CD4-positive, alpha-beta T cell (primary cell): ENCODE results near the gene PXK. TPM values are rescaled to one million over a fixed set of nuclear protein-coding genes. Genes with fewer than 3 reads are reported as not detected.

ENCODE experiments used
- ATAC-seq: fragments of 200-7000 bp; cut with Tn5 transposase; one replicate; pipeline ENCODE4 v1.10.0; 2022; ENCODE audit warnings: mild to moderate bottlenecking; ENCODE audit not compliant: poor library complexity
- CTCF ChIA-PET: fragments of 350-600 bp; sonication (Branson Sonifier 250); formaldehyde crosslinking; loops from one replicate; lab custom pipeline; 2021; ENCODE audit warnings: antibody characterized with exemption, inconsistent platforms; lab: Charles Lee
- POLR2A ChIA-PET: fragments of 350-600 bp; sonication (Branson Sonifier 250); formaldehyde crosslinking; loops from one replicate; lab custom pipeline; 2021; ENCODE audit warnings: antibody characterized with exemption, inconsistent platforms; lab: Charles Lee
- DNase-seq, 14 experiments: peaks; one replicate each; pipeline ENCODE4 v3.0.0-alpha.2; 2013 to 2020; ENCODE audit warnings: mixed read lengths in 2 of 14
- H3K27ac ChIP-seq, 2 donors: one replicate each; pipeline versions ENCODE4 v1.5.1 to v1.7.0; 2013; ENCODE audit warnings: low read length in 2 of 2, low read depth in 1 of 2, mild to moderate bottlenecking in 1 of 2
- H3K27me3 ChIP-seq, 2 experiments: 1 replicate in 1 of 2; 2 replicates in 1 of 2; pipeline versions ENCODE4 v1.6.1 to v1.7.0; 2013; ENCODE audit warnings: low read length in 2 of 2, control low read depth in 1 of 2, mild to moderate bottlenecking in 1 of 2, moderate library complexity in 1 of 2; ENCODE audit not compliant: insufficient read depth in 2 of 2, control insufficient read depth in 1 of 2
- H3K36me3 ChIP-seq: one replicate; pipeline ENCODE4 v1.6.1; 2013; ENCODE audit warnings: low read length, control low read depth; ENCODE audit not compliant: insufficient read depth
- H3K4me1 ChIP-seq: one replicate; pipeline ENCODE4 v1.6.1; 2013; ENCODE audit warnings: low read length, control low read depth; ENCODE audit not compliant: insufficient read depth
- H3K4me3 ChIP-seq: one replicate; pipeline ENCODE4 v1.5.1; 2013; ENCODE audit warnings: mild to moderate bottlenecking, low read length, moderate library complexity
- H3K9me3 ChIP-seq, 2 experiments: 1 replicate in 1 of 2; 2 replicates in 1 of 2; pipeline versions ENCODE4 v1.6.1 to v1.7.0; 2013; ENCODE audit warnings: low read length in 2 of 2, mild to moderate bottlenecking in 2 of 2, control low read depth in 1 of 2, moderate library complexity in 1 of 2; ENCODE audit not compliant: control insufficient read depth in 1 of 2, insufficient read depth in 1 of 2
- H3K27ac Mint-ChIP-seq: one replicate; pipeline ENCODE4 v1.8.0; 2020; ENCODE audit warnings: mixed read lengths
- H3K27me3 Mint-ChIP-seq: one replicate; pipeline ENCODE4 v1.8.0; 2021; ENCODE audit warnings: mixed read lengths
- H3K36me3 Mint-ChIP-seq: one replicate; pipeline ENCODE4 v1.8.0; 2021; ENCODE audit warnings: low read depth, mixed read lengths
- H3K4me1 Mint-ChIP-seq: one replicate; pipeline ENCODE4 v1.8.0; 2021; ENCODE audit warnings: low read depth, mixed read lengths
- H3K4me3 Mint-ChIP-seq: one replicate; pipeline ENCODE4 v1.8.0; 2020; ENCODE audit warnings: mild to moderate bottlenecking, mixed read lengths
- H3K9me3 Mint-ChIP-seq: one replicate; pipeline ENCODE4 v1.8.0; 2020; ENCODE audit warnings: mixed read lengths
- CTCF ChIP-seq: fragments of 200-600 bp; IDR thresholded peaks from one replicate; pipeline ENCODE4 v1.8.0; 2022; ENCODE audit warnings: antibody characterized with exemption, mild to moderate bottlenecking
- intact Hi-C, 2 experiments: fragments of 100-400 bp; cut with DNase I in 1 of 2; cut with micrococcal nuclease in 1 of 2; formaldehyde crosslinking; loops; one replicate each; pipeline versions ENCODE4 v1.15.1 to v1.9.0; 2023 to 2025; cut with DNase I, micrococcal nuclease
- polyA plus RNA-seq, 2 donors: library from polyadenylated mRNA; unstranded; fragments of 120-200 nt; gene quantifications; one replicate each; pipeline ENCODE4 v1.2.1, GENCODE V29; 2013
- total RNA-seq, 174 experiments: library from RNA in 2 of 174; stranded (reverse) in 2 of 174; gene quantifications; one replicate each; pipeline ENCODE4 v1.2.3 and lab custom pipeline; 2021 to 2026

The PXK gene
- total RNA-seq (10 to 100 TPM; 12.5 to 14.8 TPM), total RNA-seq (lab: John Stamatoyannopoulos, UW) (18.1 to 75.9 (median 37.2) reads per million in 172 experiments)
- polyA plus RNA-seq (2013, experiment 1 of 2): 18.8 TPM
- 20.8 TPM for polyA plus RNA-seq (2013, experiment 2 of 2)

GRCh38 chr3:58332575-58333188 is at the start of gene PXK:
Gene PXK (plus strand): TSS chr3:58332892. CDS start chr3:58332989, 97 bp downstream.
- H3K27me3 ChIP-seq: no peaks in the 10 kb centered on the region
- peak; percentile 90 for ATAC-seq
- no peaks in the 10 kb centered on the region for H3K36me3 ChIP-seq
- intact Hi-C loops: loop anchor here (1.0 to 5.0 kb wide), 5 partner anchors 26 to 160 kb away; partner anchors contain the start of genes HTD2 (in 2 of the 2), PDHB (in 2 of the 2), RPP14 (in 2 of the 2) and KCTD6 (in 1 of the 2)
- CTCF ChIA-PET: interaction anchor here (0.5 to 5.9 kb wide), 4 partner anchors 26 to 159 kb away, joined by 3 to 37 read pairs (median 14); partner anchors contain the start of genes HTD2, KCTD6 and RPP14
- peak; percentile 55 to 88 (median 72) for DNase-seq
- H3K9me3 ChIP-seq: no peaks in the 10 kb centered on the region
- peak within 1 kb of the TSS; percentile 61 for H3K4me3 ChIP-seq
- Mint-ChIP-seq H3K27ac (peak within 1 kb of the TSS; percentile 73), H3K4me1 (peaks cover 39% of the 10 kb centered on the region), H3K27me3 (no peaks in the 10 kb centered on the region), H3K9me3 (no peaks in the 10 kb centered on the region), H3K4me3 (peak within 1 kb of the TSS; percentile 99), H3K36me3 (peaks cover 6% of the 10 kb centered on the region)
- no peak for TF ChIP-seq CTCF
- no peak within 1 kb of the TSS for H3K27ac ChIP-seq
- POLR2A ChIA-PET: interaction anchor here (1.0 to 3.3 kb wide), 4 partner anchors 8 to 160 kb away, joined by 3 to 36 read pairs (median 18); partner anchors contain the start of genes HTD2, KCTD6, PDHB and RPP14
- peaks cover 23% of the 10 kb centered on the region for H3K4me1 ChIP-seq

- no peak overlapping the region for H3K27ac Mint-ChIP-seq
- DNase-seq (no peak), ATAC-seq (no peak)
- POLR2A ChIA-PET: no interaction called here
- Histone ChIP-seq H3K4me3 (no peak overlapping the region), H3K9me3 (peaks cover 0 to under 1% of the 10 kb centered on the region in 2 experiments), H3K36me3 (peaks cover 11% of the 10 kb centered on the region), H3K4me1 (no peaks in the 10 kb centered on the region), H3K27me3 (no peaks in the 10 kb centered on the region), H3K27ac (no peak overlapping the region)
- no peaks in the 10 kb centered on the region for H3K4me1 Mint-ChIP-seq
- H3K27me3 Mint-ChIP-seq: no peaks in the 10 kb centered on the region
- peaks cover 30% of the 10 kb centered on the region for H3K36me3 Mint-ChIP-seq
- no peak for TF ChIP-seq CTCF
- H3K9me3 Mint-ChIP-seq: no peaks in the 10 kb centered on the region
- H3K4me3 Mint-ChIP-seq: no peak overlapping the region
- CTCF ChIA-PET: interaction anchor here (1.2 kb wide), 1 partner anchor 21 kb away, joined by 4 read pairs; the partner anchor contains the start of genes HTD2 and RPP14
- intact Hi-C loops: no loop called here
Measured at GRCh38 chr3:58285334-58285733, 47.4 kb upstream of the PXK start.

- no peak for TF ChIP-seq CTCF
- Mint-ChIP-seq H3K36me3 (peaks cover 30% of the 10 kb centered on the region), H3K27me3 (no peaks in the 10 kb centered on the region), H3K4me1 (no peaks in the 10 kb centered on the region), H3K4me3 (no peak overlapping the region), H3K9me3 (no peaks in the 10 kb centered on the region), H3K27ac (no peak overlapping the region)
- H3K27ac ChIP-seq: no peak overlapping the region
- H3K9me3 ChIP-seq: peaks cover 0 to 4% of the 10 kb centered on the region in 2 experiments
- no peak for ATAC-seq
- no peak for DNase-seq
- CTCF ChIA-PET: no interaction called here
- POLR2A ChIA-PET: no interaction called here
- H3K36me3 ChIP-seq: peaks cover 11% of the 10 kb centered on the region
- intact Hi-C loops: no loop called here
- H3K4me3 ChIP-seq: no peak overlapping the region
- H3K27me3 ChIP-seq: no peaks in the 10 kb centered on the region
- H3K4me1 ChIP-seq: no peaks in the 10 kb centered on the region
Measured at GRCh38 chr3:58287354-58287753, 45.3 kb upstream of the PXK start.
